Measurements from ENCODE around the gene GIPC3. TPM values are rescaled to one million over a fixed set of nuclear protein-coding genes. Genes with fewer than 3 reads are reported as not detected.

GIPC3 gene
- polyA plus RNA-seq, 1 of the 3 experiments (the other 2 are of a cell fraction): 0.20 TPM

DNA sequence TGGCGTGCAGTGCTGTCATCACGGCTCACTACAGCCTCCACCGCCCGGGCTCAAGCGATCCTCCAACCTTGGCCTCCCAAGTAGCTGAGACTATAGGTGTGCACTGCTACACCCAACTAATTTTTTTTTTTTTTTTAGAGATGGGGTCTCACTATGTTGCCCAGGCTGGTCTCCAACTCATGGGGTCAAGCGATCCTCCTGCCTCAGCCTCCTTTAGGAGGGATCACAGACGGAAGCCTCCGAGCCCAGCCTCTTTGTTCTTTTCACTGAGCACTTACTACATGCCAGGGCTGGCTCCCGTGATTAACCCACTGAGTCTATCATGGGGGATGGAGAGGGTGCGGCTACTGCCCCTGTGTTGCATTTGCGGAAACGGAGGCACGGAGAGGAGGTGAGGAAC lies 54.2 kb downstream of the GIPC3 start:
- Histone ChIP-seq H3K27ac (ENCODE audit: low read depth in 2 of 2, low read length in 1 of 2) (no peak overlapping the region), H3K4me2 (no peak overlapping the region), H4K20me1 (ENCODE audit: insufficient read depth) (no peaks in the 10 kb centered on the region), H3K79me2 (ENCODE audit: insufficient read depth) (no peaks in the 10 kb centered on the region), H3K4me1 (ENCODE audit: control insufficient read depth in 1 of 2, insufficient read depth in 2 of 2, low read depth in 1 of 2, low read length in 1 of 2) (no peaks in the 10 kb centered on the region), H3K36me3 (replicated peaks in 1 of 2; ENCODE audit: control insufficient read depth in 1 of 2, insufficient read depth in 2 of 2, low read length in 1 of 2) (peaks cover 0 to 26% of the 10 kb centered on the region in 2 experiments), H3K27me3 (ENCODE audit: insufficient read depth) (no peaks in the 10 kb centered on the region), H3K4me3 (ENCODE audit: low read depth in 2 of 2, low read length in 1 of 2) (no peak overlapping the region), H2AFZ (ENCODE audit: low read depth) (no peak overlapping the region), H3K9me3 (no peaks in the 10 kb centered on the region), H3F3A (replicated peaks; ENCODE audit: insufficient read depth) (no peaks in the 10 kb centered on the region), H3K9me2 (no peaks in the 10 kb centered on the region), H3K9ac (no peak overlapping the region)
- 95% methylated on average over 13 of the region's 13 CpGs for WGBS (ENCODE audit: low lambda C conversion rate)
- no peak for DNase-seq
- TF ChIP-seq FOXJ3 (CRISPR knock-in tag; IDR thresholded peaks at IDR 0.05): no peak
- TF ChIP-seq FOSL2 (IDR thresholded peaks at IDR 0.05; ENCODE audit: borderline replicate concordance, low read depth): no peak
- no peak for TF ChIP-seq EP300 (IDR thresholded peaks at IDR 0.05; ENCODE audit: borderline replicate concordance in 1 of 2, low read depth in 1 of 2, low read length in 1 of 2)
- no peak for TF ChIP-seq SMC3 (IDR thresholded peaks at IDR 0.05; ENCODE audit: low read depth, low read length)
- TF ChIP-seq MEF2A (IDR thresholded peaks at IDR 0.05; ENCODE audit: borderline replicate concordance, low read depth): no peak
- no peak for TF ChIP-seq JUND (IDR thresholded peaks at IDR 0.05)
- TF ChIP-seq, protein P1, sequence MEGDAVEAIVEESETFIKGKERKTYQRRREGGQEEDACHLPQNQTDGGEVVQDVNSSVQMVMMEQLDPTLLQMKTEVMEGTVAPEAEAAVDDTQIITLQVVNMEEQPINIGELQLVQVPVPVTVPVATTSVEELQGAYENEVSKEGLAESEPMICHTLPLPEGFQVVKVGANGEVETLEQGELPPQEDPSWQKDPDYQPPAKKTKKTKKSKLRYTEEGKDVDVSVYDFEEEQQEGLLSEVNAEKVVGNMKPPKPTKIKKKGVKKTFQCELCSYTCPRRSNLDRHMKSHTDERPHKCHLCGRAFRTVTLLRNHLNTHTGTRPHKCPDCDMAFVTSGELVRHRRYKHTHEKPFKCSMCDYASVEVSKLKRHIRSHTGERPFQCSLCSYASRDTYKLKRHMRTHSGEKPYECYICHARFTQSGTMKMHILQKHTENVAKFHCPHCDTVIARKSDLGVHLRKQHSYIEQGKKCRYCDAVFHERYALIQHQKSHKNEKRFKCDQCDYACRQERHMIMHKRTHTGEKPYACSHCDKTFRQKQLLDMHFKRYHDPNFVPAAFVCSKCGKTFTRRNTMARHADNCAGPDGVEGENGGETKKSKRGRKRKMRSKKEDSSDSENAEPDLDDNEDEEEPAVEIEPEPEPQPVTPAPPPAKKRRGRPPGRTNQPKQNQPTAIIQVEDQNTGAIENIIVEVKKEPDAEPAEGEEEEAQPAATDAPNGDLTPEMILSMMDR (IDR thresholded peaks at IDR 0.05): no peak
- TF ChIP-seq RAD21 (IDR thresholded peaks at IDR 0.05; ENCODE audit: low read length): no peak
- TF ChIP-seq, protein P2, sequence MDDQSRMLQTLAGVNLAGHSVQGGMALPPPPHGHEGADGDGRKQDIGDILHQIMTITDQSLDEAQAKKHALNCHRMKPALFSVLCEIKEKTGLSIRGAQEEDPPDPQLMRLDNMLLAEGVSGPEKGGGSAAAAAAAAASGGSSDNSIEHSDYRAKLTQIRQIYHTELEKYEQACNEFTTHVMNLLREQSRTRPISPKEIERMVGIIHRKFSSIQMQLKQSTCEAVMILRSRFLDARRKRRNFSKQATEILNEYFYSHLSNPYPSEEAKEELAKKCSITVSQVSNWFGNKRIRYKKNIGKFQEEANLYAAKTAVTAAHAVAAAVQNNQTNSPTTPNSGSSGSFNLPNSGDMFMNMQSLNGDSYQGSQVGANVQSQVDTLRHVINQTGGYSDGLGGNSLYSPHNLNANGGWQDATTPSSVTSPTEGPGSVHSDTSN (IDR thresholded peaks at IDR 0.05): no peak
- TF ChIP-seq RXRA (IDR thresholded peaks at IDR 0.05; ENCODE audit: borderline replicate concordance, low read depth): no peak
- TF ChIP-seq SIN3A (IDR thresholded peaks at IDR 0.05; ENCODE audit: borderline replicate concordance, low read depth, low read length): no peak
- ChIA-PET POLR2A (no interaction called here), CTCF (interaction anchor here (0.9 to 1.4 kb wide), 3 partner anchors 21 to 53 kb away, joined by 3 to 4 read pairs (median 3); no protein-coding TSS in a partner anchor)

DNA sequence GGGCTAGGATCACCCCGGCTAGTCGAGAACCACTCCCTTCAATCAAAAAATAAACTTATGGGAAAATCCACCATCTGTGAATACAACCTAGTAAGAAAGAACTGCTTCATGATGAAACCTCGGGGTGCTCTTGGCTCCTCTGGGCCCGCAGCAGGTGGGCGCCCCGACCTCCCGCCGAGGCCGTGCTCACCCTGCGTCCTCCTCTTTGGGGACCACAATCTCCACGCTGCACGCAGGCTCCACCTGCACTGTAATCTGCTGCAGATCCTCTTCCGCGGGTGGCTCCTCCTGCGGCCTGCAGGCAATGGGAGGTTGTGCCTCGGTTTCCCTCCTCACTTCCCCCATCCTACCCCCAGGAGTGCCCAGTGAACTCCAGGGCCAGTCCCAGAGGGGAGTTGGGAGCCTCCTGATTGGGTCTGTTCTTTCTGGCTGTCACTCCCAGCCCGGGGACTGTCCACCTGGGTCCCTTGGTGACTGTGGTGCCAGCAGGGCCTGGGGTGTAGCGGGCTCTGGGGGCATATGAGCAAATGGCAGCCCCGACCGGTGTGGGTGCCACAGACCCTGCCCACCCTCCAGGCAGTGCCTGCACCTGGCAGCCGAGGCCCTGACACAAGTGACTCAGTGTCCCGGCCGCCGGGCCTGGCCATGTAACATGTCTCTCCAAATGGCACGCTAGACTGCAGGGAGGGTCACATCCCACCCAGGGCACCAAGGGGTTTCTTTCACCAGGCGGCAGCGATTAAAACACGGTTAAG lies 56.4 kb downstream of the GIPC3 start:
- Histone ChIP-seq H3K4me2 (no peak overlapping the region), H3K27ac (ENCODE audit: low read depth in 2 of 2, low read length in 1 of 2) (no peak overlapping the region), H3K9me2 (no peaks in the 10 kb centered on the region), H3K9ac (no peak overlapping the region), H3K4me3 (ENCODE audit: low read depth in 2 of 2, low read length in 1 of 2) (no peak overlapping the region), H3F3A (replicated peaks; ENCODE audit: insufficient read depth) (no peaks in the 10 kb centered on the region), H3K27me3 (ENCODE audit: insufficient read depth) (no peaks in the 10 kb centered on the region), H3K4me1 (ENCODE audit: control insufficient read depth in 1 of 2, insufficient read depth in 2 of 2, low read depth in 1 of 2, low read length in 1 of 2) (no peaks in the 10 kb centered on the region), H4K20me1 (ENCODE audit: insufficient read depth) (no peaks in the 10 kb centered on the region), H3K36me3 (replicated peaks in 1 of 2; ENCODE audit: control insufficient read depth in 1 of 2, insufficient read depth in 2 of 2, low read length in 1 of 2) (peaks cover 0 to 26% of the 10 kb centered on the region in 2 experiments), H3K79me2 (ENCODE audit: insufficient read depth) (no peaks in the 10 kb centered on the region), H3K9me3 (no peaks in the 10 kb centered on the region), H2AFZ (ENCODE audit: low read depth) (no peak overlapping the region)
- TF ChIP-seq GATA2 (CRISPR knock-in tag; IDR thresholded peaks at IDR 0.05) (no peak), CHD2 (IDR thresholded peaks at IDR 0.05; ENCODE audit: low read length, partially characterized antibody) (no peak), YY1 (IDR thresholded peaks at IDR 0.05; ENCODE audit: low read depth) (no peak)
- TF ChIP-seq, protein P3, sequence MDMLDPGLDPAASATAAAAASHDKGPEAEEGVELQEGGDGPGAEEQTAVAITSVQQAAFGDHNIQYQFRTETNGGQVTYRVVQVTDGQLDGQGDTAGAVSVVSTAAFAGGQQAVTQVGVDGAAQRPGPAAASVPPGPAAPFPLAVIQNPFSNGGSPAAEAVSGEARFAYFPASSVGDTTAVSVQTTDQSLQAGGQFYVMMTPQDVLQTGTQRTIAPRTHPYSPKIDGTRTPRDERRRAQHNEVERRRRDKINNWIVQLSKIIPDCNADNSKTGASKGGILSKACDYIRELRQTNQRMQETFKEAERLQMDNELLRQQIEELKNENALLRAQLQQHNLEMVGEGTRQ (IDR thresholded peaks at IDR 0.05; ENCODE audit: borderline replicate concordance, low read depth, low read length): no peak
- TF ChIP-seq, protein P4, sequence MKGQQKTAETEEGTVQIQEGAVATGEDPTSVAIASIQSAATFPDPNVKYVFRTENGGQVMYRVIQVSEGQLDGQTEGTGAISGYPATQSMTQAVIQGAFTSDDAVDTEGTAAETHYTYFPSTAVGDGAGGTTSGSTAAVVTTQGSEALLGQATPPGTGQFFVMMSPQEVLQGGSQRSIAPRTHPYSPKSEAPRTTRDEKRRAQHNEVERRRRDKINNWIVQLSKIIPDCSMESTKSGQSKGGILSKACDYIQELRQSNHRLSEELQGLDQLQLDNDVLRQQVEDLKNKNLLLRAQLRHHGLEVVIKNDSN (IDR thresholded peaks at IDR 0.05; ENCODE audit: borderline replicate concordance, low read depth): no peak
- no peak for DNase-seq
- CTCF ChIA-PET: no interaction called here
- 94% methylated on average over 24 of the region's 28 CpGs for WGBS (ENCODE audit: low lambda C conversion rate)
- POLR2A ChIA-PET: no interaction called here

All from SK-N-SH (cell line).